ENCODE data around the gene LZTR1. TPM values are rescaled to one million over a fixed set of nuclear protein-coding genes. Genes with fewer than 3 reads are reported as not detected.

The LZTR1 gene
- total and polyA plus RNA-seq, 2 of the 8 experiments (the other 6 are each of a cell fraction or from before 2014, with no cell fraction given): 22.3 to 31.0 TPM

DNA sequence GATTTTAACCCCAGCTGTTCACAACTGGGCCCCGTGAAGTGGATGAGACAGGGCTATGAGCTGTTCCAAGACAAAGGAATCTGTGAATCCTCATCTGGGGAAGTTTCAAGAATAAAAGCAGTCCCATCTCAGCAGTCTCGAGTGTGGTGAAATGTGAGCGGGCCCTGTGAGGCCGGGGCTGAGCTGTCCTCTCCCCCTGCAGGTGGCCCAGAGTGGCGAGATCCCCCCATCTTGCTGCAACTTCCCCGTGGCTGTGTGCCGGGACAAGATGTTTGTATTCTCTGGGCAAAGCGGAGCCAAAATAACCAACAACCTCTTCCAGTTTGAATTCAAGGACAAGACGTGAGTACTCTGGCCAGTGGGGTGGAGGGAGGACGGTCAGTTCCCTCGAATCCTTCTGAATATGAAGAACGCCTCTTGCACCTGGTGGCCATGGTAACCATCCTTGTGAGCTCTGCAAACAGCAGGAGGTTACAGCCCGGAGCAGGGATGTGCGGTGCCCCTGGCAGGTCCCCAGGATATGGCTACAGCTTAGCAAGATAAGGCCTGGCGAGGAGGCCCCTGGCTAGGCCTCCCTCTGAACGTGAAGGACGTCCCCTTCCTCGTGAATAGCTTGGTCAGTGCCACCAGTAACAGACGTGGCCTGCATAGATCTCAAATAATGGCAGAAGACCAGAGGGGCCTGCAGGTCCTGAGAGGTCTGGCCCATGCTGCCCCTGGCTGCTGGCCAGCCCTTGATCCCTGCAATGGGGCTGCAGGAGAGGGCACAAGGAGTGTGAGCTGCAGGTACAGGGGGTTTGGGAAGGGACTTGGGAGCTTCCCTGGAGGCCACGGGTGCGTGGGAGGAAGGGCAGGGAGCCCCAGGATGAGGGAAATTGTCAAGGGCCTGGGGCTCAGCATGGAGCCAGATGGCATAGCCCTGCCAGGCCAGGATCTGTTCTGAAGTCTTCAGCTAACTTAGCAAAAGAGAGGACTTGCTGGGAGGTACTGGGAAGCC lies 8.4 kb downstream of the LZTR1 start:
- WGBS, 2 experiments (ENCODE audit: extremely low coverage in 1 of 2, insufficient coverage in 1 of 2, insufficient read length in 1 of 2, insufficient replicate concordance in 2 of 2, low coverage in 1 of 2, low lambda C conversion rate in 2 of 2, missing lambda C conversion rate in 1 of 2): 88% methylated on average over 21 of the region's 21 CpGs; no CpG with 5 or more reads in 1 of the 2 experiments
- Histone ChIP-seq H4K91ac (replicated peaks; ENCODE audit: insufficient read length, low read length) (no peak overlapping the region), H3K36me3 (ENCODE audit: control insufficient read depth in 2 of 4, insufficient read depth in 4 of 4, low read length in 3 of 4) (peaks cover 0 to 10% (median 3%) of the 10 kb centered on the region in 4 experiments; a peak in 3 of 8 replicates), H3K23ac (ENCODE audit: insufficient read length) (no peak overlapping the region), H3K23me2 (ENCODE audit: low read depth, low read length) (no peaks in the 10 kb centered on the region; the same call in 1 of the 2 replicates), H2BK120ac (replicated peaks; ENCODE audit: low read depth, low read length) (no peak overlapping the region), H4K5ac (ENCODE audit: insufficient read length, low read depth, low read length) (no peak overlapping the region), H3K4me1 (replicated peaks in 1 of 4; ENCODE audit: control insufficient read depth in 3 of 4, insufficient read depth in 4 of 4, low read length in 3 of 4) (no peaks in the 10 kb centered on the region; a peak in 1 of 7 replicates), H3K56ac (replicated peaks; ENCODE audit: insufficient read length, low read depth, low read length) (no peak overlapping the region), H4K8ac (ENCODE audit: extremely low read depth, insufficient read depth, low read length) (no peak overlapping the region), H2BK5ac (ENCODE audit: low read depth, low read length) (no peak overlapping the region; the same call in 1 of the 2 replicates), H3K4me2 (ENCODE audit: insufficient read depth in 1 of 2, low read depth in 2 of 2, low read length in 2 of 2) (no peak overlapping the region), H3K27me3 (replicated peaks in 1 of 4; ENCODE audit: control insufficient read depth in 3 of 4, extremely low read depth in 1 of 4, insufficient read depth in 3 of 4, low read length in 3 of 4) (no peaks in the 10 kb centered on the region), H2AK5ac (ENCODE audit: low read depth, low read length) (no peak overlapping the region), H2BK15ac (ENCODE audit: low read length) (no peak overlapping the region), H3K9ac (replicated peaks in 1 of 4; ENCODE audit: extremely low read depth in 1 of 4, low read depth in 3 of 4, low read length in 3 of 4) (no peak overlapping the region), H2BK20ac (ENCODE audit: low read length) (no peak overlapping the region), H3K79me2 (ENCODE audit: control insufficient read depth in 1 of 2, insufficient read depth in 2 of 2, low read length in 2 of 2) (no peaks in the 10 kb centered on the region), H3K79me1 (ENCODE audit: low read depth, low read length) (no peaks in the 10 kb centered on the region), H3K18ac (ENCODE audit: extremely low read depth, low read length) (no peak overlapping the region), H2BK12ac (ENCODE audit: low read depth, low read length) (no peak overlapping the region), H2AFZ (ENCODE audit: low read length) (no peak overlapping the region), H3K14ac (ENCODE audit: insufficient read length) (no peak overlapping the region), H4K20me1 (replicated peaks in 1 of 2; ENCODE audit: control insufficient read depth in 1 of 2, insufficient read depth in 2 of 2, low read length in 2 of 2) (peaks cover 0 to 8% of the 10 kb centered on the region in 2 experiments), H3K9me3 (ENCODE audit: insufficient read depth in 2 of 2, low read depth in 1 of 2, low read length in 1 of 2) (no peaks in the 10 kb centered on the region), H3K4me3 (ENCODE audit: extremely low read depth in 1 of 4, insufficient read depth in 2 of 4, low read depth in 3 of 4, low read length in 4 of 4) (no peak overlapping the region), H3K27ac (ENCODE audit: low read depth, low read length) (no peak overlapping the region), H3K4ac (replicated peaks; ENCODE audit: insufficient read length, low read depth, low read length) (no peak overlapping the region)
- POLR2A ChIA-PET (ENCODE audit: partially characterized antibody): interaction anchor here (1.4 to 3.5 kb wide), 5 partner anchors 8 to 19 kb away, joined by 4 to 17 read pairs (median 5); partner anchors contain the start of gene LZTR1
- FAIRE-seq (no peak), DNase-seq (ENCODE audit: low read depth in 1 of 2, low spot score in 2 of 2) (no peak)
- CTCF ChIA-PET (ENCODE audit: partially characterized antibody): interaction anchor here (0.7 to 2.6 kb wide), 9 partner anchors 9 to 105 kb away, joined by 3 to 9 read pairs (median 4); no protein-coding TSS in a partner anchor
- no peak for TF ChIP-seq SP4 (IDR thresholded peaks at IDR 0.05; ENCODE audit: low read length)
- TF ChIP-seq SAP30 (IDR thresholded peaks at IDR 0.05; ENCODE audit: insufficient read depth, insufficient replicate concordance, low read length): no peak
- TF ChIP-seq SIX5 (IDR thresholded peaks at IDR 0.05; ENCODE audit: low read depth, low read length): no peak
- TF ChIP-seq, protein P1, sequence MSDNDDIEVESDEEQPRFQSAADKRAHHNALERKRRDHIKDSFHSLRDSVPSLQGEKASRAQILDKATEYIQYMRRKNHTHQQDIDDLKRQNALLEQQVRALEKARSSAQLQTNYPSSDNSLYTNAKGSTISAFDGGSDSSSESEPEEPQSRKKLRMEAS (IDR thresholded peaks at IDR 0.05): no peak
- TF ChIP-seq, protein P2, sequence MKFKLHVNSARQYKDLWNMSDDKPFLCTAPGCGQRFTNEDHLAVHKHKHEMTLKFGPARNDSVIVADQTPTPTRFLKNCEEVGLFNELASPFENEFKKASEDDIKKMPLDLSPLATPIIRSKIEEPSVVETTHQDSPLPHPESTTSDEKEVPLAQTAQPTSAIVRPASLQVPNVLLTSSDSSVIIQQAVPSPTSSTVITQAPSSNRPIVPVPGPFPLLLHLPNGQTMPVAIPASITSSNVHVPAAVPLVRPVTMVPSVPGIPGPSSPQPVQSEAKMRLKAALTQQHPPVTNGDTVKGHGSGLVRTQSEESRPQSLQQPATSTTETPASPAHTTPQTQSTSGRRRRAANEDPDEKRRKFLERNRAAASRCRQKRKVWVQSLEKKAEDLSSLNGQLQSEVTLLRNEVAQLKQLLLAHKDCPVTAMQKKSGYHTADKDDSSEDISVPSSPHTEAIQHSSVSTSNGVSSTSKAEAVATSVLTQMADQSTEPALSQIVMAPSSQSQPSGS (IDR thresholded peaks at IDR 0.05; ENCODE audit: low read length): no peak
- TF ChIP-seq, protein P3, sequence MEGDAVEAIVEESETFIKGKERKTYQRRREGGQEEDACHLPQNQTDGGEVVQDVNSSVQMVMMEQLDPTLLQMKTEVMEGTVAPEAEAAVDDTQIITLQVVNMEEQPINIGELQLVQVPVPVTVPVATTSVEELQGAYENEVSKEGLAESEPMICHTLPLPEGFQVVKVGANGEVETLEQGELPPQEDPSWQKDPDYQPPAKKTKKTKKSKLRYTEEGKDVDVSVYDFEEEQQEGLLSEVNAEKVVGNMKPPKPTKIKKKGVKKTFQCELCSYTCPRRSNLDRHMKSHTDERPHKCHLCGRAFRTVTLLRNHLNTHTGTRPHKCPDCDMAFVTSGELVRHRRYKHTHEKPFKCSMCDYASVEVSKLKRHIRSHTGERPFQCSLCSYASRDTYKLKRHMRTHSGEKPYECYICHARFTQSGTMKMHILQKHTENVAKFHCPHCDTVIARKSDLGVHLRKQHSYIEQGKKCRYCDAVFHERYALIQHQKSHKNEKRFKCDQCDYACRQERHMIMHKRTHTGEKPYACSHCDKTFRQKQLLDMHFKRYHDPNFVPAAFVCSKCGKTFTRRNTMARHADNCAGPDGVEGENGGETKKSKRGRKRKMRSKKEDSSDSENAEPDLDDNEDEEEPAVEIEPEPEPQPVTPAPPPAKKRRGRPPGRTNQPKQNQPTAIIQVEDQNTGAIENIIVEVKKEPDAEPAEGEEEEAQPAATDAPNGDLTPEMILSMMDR (IDR thresholded peaks at IDR 0.05; ENCODE audit: control extremely low read depth in 1 of 3, insufficient read depth in 1 of 3, low read depth in 1 of 3, low read length in 3 of 3): no peak
